ENCODE results near the gene ZNF426. TPM values are rescaled to one million over a fixed set of nuclear protein-coding genes. Genes with fewer than 3 reads are reported as not detected.
"Not testable (repeated sequence)": the region's sequence is repeated elsewhere in the genome, so short reads cannot be mapped to it uniquely, and the experiment has no call there.

Gene ZNF426
- total RNA-seq, result 24.7 TPM

GRCh38 chr19:9538183-9539058 is at the start of gene ZNF426:
TSS of gene ZNF426 (minus strand) at chr19:9538645. CDS start at chr19:9536232, 2,413 bp downstream.
- DNase-seq (ENCODE audit: low spot score), result peak; percentile 91

GRCh38 chr19:9586764-9587163 is 48.3 kb upstream of the ZNF426 start:
- peak; percentile 79 for DNase-seq (ENCODE audit: low spot score)

- peak; percentile 85 for DNase-seq (ENCODE audit: low spot score)
Measured at GRCh38 chr19:9584073-9584833, 45.8 kb upstream of the ZNF426 start, which contains the start of gene ZNF121. TSS of gene ZNF121 (minus strand) at chr19:9584504. CDS start at chr19:9568097, 16,407 bp downstream.

DNA sequence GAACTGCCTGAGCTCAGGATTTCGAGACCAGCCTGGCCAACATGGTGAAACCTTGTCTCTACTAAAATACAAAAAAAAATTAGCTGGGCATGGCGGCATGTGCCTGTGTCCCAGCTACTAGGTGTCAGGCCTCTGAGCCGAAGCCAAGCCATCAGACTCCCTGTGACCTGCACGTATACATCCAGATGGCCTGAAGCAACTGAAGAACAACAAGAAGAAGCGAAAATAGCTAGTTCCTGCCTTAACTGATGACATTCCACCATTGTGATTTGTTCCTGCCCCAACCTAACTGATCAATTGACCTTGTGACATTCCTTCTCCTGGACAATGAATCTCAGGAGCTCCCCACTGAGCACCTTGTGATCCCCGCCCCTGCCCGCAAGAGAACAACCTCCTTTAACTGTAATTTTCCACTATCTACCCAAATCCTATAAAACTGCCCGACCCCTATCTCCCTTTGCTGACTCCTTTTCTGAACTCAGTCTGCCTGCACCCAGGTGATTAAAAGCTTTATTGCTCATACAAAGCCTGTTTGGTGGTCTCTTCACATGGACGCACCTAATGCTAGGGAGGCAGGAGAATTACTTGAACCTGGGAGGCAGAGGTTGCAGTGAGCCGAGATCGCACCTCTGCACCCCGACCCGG is 43.8 kb upstream of the ZNF426 start:
- DNase-seq (ENCODE audit: low spot score), result not testable (repeated sequence)

DNA sequence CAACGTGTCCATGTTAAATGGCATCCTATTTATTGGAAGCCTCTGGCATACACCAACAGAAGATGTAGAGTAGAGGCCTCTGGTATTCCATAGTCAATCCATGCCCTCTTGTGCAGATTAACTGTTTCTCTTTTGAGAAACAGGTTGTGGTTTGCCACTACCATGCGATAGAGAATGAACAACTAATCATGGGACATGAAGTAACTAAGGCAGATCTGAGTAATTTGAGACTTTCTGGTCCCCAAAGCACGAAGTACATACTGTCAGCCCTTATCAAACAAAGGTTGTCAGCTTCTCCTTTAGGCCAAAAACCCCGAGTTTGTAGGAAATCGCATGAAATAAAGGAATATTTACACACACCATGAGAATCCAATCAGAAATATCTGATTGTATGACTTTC is 42.3 kb upstream of the ZNF426 start:
- no peak for DNase-seq (ENCODE audit: low spot score)

- no peak for DNase-seq (ENCODE audit: low spot score)
Measured at GRCh38 chr19:9570255-9570654, 31.8 kb upstream of the ZNF426 start.

- DNase-seq (ENCODE audit: low spot score), result no peak
Measured at GRCh38 chr19:9566729-9567128, 28.3 kb upstream of the ZNF426 start.

GRCh38 chr19:9565900-9566705 is 27.7 kb upstream of the ZNF426 start:
- DNase-seq (ENCODE audit: low spot score), result no peak

DNA sequence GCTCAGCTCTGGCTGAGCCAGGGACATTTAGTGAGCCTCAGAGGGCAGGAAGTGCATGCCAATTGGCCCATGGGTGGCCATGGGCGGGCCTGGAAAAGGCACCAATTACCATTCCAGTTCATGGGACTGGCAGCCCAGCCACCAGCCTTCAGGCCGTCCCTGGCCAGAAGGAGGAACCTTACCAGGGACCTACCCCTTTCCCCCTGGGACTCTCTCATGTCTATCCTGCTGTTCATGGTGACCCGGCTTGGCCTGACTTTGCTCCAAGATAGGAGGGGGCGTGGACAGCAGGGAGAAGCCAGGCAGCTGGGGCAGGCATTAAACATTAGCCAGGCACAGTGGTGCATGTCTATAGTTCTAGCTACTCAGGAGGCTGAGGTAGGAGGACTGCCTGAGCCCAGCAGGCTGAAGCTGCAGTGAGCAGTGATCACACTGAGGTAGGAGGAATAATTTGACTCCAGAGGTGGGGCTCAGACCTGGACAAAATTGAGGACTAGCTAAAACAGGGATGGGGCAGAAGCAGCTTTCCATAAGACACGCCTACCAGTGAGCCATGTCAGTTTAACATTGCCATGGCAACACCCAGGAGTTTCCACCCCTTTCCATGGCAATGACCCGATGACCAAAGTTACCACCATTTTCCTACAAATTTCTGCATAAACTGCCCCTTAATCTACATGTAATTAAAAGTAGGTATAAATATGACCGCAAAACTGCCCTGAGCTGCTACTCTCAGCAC is 14.3 kb upstream of the ZNF426 start:
- no peak for DNase-seq (ENCODE audit: low spot score)

GRCh38 chr19:9547870-9548269 is 9.4 kb upstream of the ZNF426 start:
- DNase-seq (ENCODE audit: low spot score), result no peak

- DNase-seq (ENCODE audit: low spot score), result not testable (repeated sequence)
Measured at GRCh38 chr19:9541281-9541680, 2.8 kb upstream of the ZNF426 start.

DNA sequence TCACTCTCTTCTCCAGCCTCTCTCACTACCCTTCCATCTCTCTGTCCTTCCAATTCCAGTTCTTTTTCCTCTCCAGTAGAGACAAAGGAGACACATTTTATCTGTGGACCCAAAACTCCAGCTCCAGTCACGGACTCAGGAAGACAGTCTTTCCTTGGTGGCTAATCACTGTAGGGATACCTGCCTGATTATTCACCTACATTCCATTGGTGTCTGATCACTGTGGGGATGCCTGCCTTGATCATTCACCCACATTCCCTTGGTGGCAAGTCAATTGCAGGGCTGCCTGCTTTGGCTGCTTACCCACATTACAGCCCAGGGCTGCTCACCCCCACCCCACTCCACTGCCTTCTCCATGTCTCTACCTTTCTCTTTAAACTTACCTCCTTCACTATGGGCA is 1.5 kb upstream of the ZNF426 start:
- DNase-seq (ENCODE audit: low spot score), result not testable (repeated sequence)

DNA sequence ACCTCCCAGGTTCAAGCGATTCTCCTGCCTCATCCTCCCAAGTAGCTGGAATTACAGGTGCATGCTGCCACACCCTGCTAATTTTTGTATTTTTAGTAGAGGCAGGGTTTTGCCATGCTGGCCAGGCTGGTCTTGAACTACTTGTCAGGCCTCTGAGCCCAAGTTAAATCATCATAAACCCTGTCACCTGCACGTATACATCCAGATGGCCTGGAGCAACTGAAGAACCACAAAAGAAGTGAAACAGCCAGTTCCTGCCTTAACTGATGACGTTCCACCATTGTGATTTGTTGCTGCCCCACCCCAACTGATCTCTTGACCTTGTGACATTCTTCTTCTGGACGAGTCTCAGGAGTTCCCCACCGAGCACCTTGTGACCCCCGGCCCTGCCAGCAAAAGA is 756 bp upstream of the ZNF426 start:
- not testable (repeated sequence) for DNase-seq (ENCODE audit: low spot score)

DNA sequence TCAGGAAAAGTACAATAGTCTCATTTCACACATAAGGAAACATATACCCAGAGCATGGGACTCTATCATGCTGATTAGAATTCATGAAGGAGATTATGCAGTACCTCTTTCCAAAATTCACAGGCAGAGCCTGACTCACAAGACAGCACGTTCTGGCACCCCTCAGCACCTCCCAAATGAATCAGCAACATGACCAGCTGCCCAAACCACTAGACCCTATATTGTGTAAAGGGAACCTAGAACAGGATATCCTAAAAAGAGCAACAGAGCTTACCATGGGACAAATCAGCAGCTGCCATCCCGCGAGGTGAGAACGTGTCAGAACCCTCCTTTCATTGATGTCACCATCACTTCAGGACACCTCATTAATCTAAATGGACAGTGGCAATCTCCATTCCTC is 2.5 kb downstream of the ZNF426 start:
- no peak for DNase-seq (ENCODE audit: low spot score)

DNA sequence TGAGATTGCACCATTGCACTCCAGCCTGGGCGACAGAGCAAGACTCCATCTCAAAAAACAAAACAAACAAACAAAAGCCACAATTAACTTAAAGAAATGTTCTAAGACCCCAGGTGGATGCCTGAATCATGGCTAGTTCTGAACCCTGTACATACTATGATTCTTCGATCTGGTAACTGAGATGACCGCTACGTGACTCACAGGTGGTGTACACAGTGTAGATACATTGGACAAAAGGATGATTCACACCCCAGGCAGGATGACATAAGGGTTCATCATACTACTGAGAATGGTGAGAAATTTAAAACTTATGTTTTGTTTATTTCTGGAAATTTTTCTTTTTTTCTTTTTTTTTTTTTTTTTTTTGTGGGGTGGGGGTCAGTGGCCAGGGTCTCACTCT is 6.5 kb downstream of the ZNF426 start:
- no peak for DNase-seq (ENCODE audit: low spot score)

GRCh38 chr19:9528757-9529336 is 9.6 kb downstream of the ZNF426 start:
- DNase-seq (ENCODE audit: low spot score), result no peak

DNA sequence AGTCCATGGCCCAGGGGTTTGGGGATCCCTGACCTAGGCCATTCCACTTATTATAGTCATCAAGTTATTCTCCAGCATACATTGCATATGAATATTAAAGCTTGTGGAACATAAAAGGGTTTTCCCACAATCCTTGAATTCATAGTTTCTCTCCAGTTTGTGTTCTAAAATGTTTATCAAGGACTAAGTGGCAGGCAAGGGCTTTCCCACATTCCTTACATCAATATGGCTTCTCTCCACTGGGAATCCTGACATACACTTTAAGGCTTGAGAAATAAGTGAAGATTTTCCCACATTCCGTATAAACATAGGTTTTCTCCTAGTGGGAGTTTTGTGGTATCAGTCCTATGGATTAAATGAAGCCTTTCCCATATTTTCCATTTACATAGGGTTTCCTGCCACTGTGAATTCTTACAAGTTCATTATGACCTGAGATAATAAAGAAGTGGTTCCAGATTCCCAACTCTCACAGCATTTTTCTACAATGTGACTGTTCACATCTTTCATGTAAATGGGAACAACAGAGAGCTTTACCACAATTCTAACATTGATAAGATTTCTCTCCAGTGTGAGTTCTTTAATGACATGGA is 14.5 kb downstream of the ZNF426 start:
- DNase-seq (ENCODE audit: low spot score), result no peak

DNA sequence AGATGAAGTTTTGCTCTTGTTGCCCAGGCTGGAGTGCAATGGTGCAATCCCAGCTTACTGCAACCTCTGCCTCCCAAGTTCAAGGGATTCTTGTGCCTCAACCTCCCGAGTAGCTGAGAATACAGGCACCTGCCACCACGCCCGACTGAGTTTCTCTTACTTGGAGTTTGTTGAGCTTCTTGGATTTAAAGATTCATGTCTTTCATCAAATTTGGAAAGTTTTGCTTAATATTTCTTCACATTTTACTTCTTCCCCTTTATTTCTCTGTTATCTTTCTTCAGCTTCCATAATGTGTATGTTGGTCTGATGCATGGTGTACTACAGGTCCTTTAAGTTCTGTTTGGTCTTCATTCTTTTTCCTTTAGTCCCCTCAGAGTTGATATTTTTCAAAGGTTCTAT is 31.2 kb downstream of the ZNF426 start:
- no peak for DNase-seq (ENCODE audit: low spot score)

DNA sequence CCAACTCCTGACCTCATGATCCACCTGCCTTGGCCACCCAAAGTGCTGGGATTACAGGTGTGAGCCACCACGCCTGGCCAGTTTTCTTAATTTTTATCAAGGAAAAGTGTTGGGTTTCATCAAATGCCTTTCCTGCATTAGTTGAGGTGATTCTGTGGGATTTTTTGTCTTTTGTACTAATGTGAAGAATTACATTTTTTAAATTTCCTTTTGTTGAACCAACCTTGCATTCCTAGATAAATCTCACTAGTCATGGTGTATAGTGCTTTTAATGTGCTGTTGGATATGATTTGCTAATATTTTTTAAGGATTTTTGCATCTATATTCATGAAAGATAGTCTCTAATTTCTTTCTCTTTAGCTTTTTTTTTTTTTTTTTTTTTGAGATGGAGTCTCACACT is 37.6 kb downstream of the ZNF426 start:
- DNase-seq (ENCODE audit: low spot score), result no peak
